NCI-H187 treated with DMSO at 0.1 percent for 48 hours (cell line): ENCODE data around the gene GAMT.

ENCODE experiments used
- DNase-seq: peaks from one replicate; lab custom pipeline; 2025; lab: John Stamatoyannopoulos, UW

GAMT gene

GRCh38 chr19:1364070-1364704 lies 37.2 kb downstream of the GAMT start:
- no peak for DNase-seq

GRCh38 chr19:1363599-1363998 lies 37.7 kb downstream of the GAMT start:
- DNase-seq, result no peak

GRCh38 chr19:1362387-1363257 lies 38.7 kb downstream of the GAMT start:
- DNase-seq, result no peak

- DNase-seq, result no peak
These were observed 39.5 kb downstream of the GAMT start for GRCh38 chr19:1361601-1362386.

GRCh38 chr19:1360818-1361461 lies 40.4 kb downstream of the GAMT start:
- no peak for DNase-seq

GRCh38 chr19:1360126-1360817 lies 41.1 kb downstream of the GAMT start:
- no peak for DNase-seq

- DNase-seq, result no peak
These were observed 43.7 kb downstream of the GAMT start for GRCh38 chr19:1357531-1358109.

GRCh38 chr19:1356508-1356865 lies 44.9 kb downstream of the GAMT start:
- no peak for DNase-seq

- no peak for DNase-seq
These were observed 45.5 kb downstream of the GAMT start for GRCh38 chr19:1355568-1356507.

GRCh38 chr19:1354970-1355567 lies 46.3 kb downstream of the GAMT start:
- DNase-seq, result no peak

GRCh38 chr19:1353144-1353543 lies 48.2 kb downstream of the GAMT start:
- DNase-seq, result no peak

- no peak for DNase-seq
These were observed 49.9 kb downstream of the GAMT start for GRCh38 chr19:1351381-1351851.

- DNase-seq, result no peak
These were observed 50.5 kb downstream of the GAMT start for GRCh38 chr19:1350867-1351266.

GRCh38 chr19:1349211-1349610 lies 52.1 kb downstream of the GAMT start:
- no peak for DNase-seq
